Measurements from ENCODE around the gene TGM1.

Gene TGM1

GRCh38 chr14:24261969-24262327 is 1.0 kb downstream of the TGM1 start:
- H3K36me3 ChIP-seq (ENCODE audit: insufficient read depth): no peaks in the 10 kb centered on the region
- no peak overlapping the region for H2AFZ ChIP-seq (ENCODE audit: low read depth)
- no peaks in the 10 kb centered on the region for H4K20me1 ChIP-seq (ENCODE audit: insufficient read depth)
- TF ChIP-seq CTCF (conservative IDR thresholded peaks at IDR 0.05; ENCODE audit: low read depth, low read length): no peak
- H3K4me1 ChIP-seq (ENCODE audit: low read depth, poor library complexity, severe bottlenecking): no peaks in the 10 kb centered on the region
- no peak overlapping the region for H3K9ac ChIP-seq
- H3K27ac ChIP-seq: no peak overlapping the region
- no peak overlapping the region for H3K4me3 ChIP-seq (IDR thresholded peaks at IDR 0.05; ENCODE audit: insufficient read depth, low read depth, low read length)
- H3K79me2 ChIP-seq (ENCODE audit: insufficient read depth, low read depth): no peaks in the 10 kb centered on the region
- H3K27me3 ChIP-seq (ENCODE audit: insufficient read depth, low read depth): no peaks in the 10 kb centered on the region
- no peak overlapping the region for H3K4me2 ChIP-seq

GRCh38 chr14:24261256-24261968 is 1.6 kb downstream of the TGM1 start:
- no peak for TF ChIP-seq CTCF (conservative IDR thresholded peaks at IDR 0.05; ENCODE audit: low read depth, low read length)
- Histone ChIP-seq H3K4me3 (IDR thresholded peaks at IDR 0.05; ENCODE audit: insufficient read depth, low read depth, low read length) (no peak overlapping the region), H3K27ac (no peak overlapping the region), H3K9ac (no peak overlapping the region), H4K20me1 (ENCODE audit: insufficient read depth) (no peaks in the 10 kb centered on the region), H3K4me2 (no peak overlapping the region), H3K79me2 (ENCODE audit: insufficient read depth, low read depth) (no peaks in the 10 kb centered on the region), H3K36me3 (ENCODE audit: insufficient read depth) (no peaks in the 10 kb centered on the region), H3K4me1 (ENCODE audit: low read depth, poor library complexity, severe bottlenecking) (no peaks in the 10 kb centered on the region), H3K27me3 (ENCODE audit: insufficient read depth, low read depth) (no peaks in the 10 kb centered on the region), H2AFZ (ENCODE audit: low read depth) (no peak overlapping the region)

GRCh38 chr14:24260780-24261157 is 2.2 kb downstream of the TGM1 start:
- H3K27me3 ChIP-seq (ENCODE audit: insufficient read depth, low read depth): no peaks in the 10 kb centered on the region
- no peak overlapping the region for H3K4me2 ChIP-seq
- H4K20me1 ChIP-seq (ENCODE audit: insufficient read depth): no peaks in the 10 kb centered on the region
- no peak overlapping the region for H3K4me3 ChIP-seq (IDR thresholded peaks at IDR 0.05; ENCODE audit: insufficient read depth, low read depth, low read length)
- no peak overlapping the region for H3K9ac ChIP-seq
- no peak for TF ChIP-seq CTCF (conservative IDR thresholded peaks at IDR 0.05; ENCODE audit: low read depth, low read length)
- no peak overlapping the region for H2AFZ ChIP-seq (ENCODE audit: low read depth)
- H3K79me2 ChIP-seq (ENCODE audit: insufficient read depth, low read depth): no peaks in the 10 kb centered on the region
- H3K4me1 ChIP-seq (ENCODE audit: low read depth, poor library complexity, severe bottlenecking): no peaks in the 10 kb centered on the region
- H3K36me3 ChIP-seq (ENCODE audit: insufficient read depth): no peaks in the 10 kb centered on the region
- H3K27ac ChIP-seq: no peak overlapping the region

GRCh38 chr14:24260026-24260779 is 2.8 kb downstream of the TGM1 start:
- no peak overlapping the region for H3K9ac ChIP-seq
- no peaks in the 10 kb centered on the region for H3K79me2 ChIP-seq (ENCODE audit: insufficient read depth, low read depth)
- no peaks in the 10 kb centered on the region for H3K27me3 ChIP-seq (ENCODE audit: insufficient read depth, low read depth)
- H3K36me3 ChIP-seq (ENCODE audit: insufficient read depth): no peaks in the 10 kb centered on the region
- TF ChIP-seq CTCF (conservative IDR thresholded peaks at IDR 0.05; ENCODE audit: low read depth, low read length): no peak
- H4K20me1 ChIP-seq (ENCODE audit: insufficient read depth): no peaks in the 10 kb centered on the region
- H3K27ac ChIP-seq: no peak overlapping the region
- H3K4me3 ChIP-seq (IDR thresholded peaks at IDR 0.05; ENCODE audit: insufficient read depth, low read depth, low read length): no peak overlapping the region
- H3K4me1 ChIP-seq (ENCODE audit: low read depth, poor library complexity, severe bottlenecking): no peaks in the 10 kb centered on the region
- H2AFZ ChIP-seq (ENCODE audit: low read depth): no peak overlapping the region
- no peak overlapping the region for H3K4me2 ChIP-seq

Measured in KMS-11 (cell line).